T-cell (primary cell): ENCODE data around the gene STK11IP. TPM values are rescaled to one million over a fixed set of nuclear protein-coding genes. Genes with fewer than 3 reads are reported as not detected.

Experiments used
- total RNA-seq, 35 experiments: library from RNA in 6 of 35; stranded (reverse) in 6 of 35; fragments of 120-200 nt in 1 of 35; gene quantifications; one replicate each; pipeline versions ENCODE4 v1.2.1 to v1.2.4 and lab custom pipeline; 2013 to 2026

STK11IP gene
- total RNA-seq, 5 donors from 2014 or later (not counting 1 experiment from before 2014, with no cell fraction given), result 25.9 to 52.8 (median 49.3) TPM

Other genes with a start within 250 kb of the STK11IP start
- 10 to 100 TPM; 73.5 to 88.8 (median 85.4) TPM for gene DNPEP, start 209.9 kb upstream of the STK11IP start, total RNA-seq
- 1 to 10 TPM in 2 of 5 donors, under 1 TPM in 1, not detected in 2; 0.98 to 1.3 (median 1.3) TPM for gene DES, start 179.5 kb upstream of the STK11IP start, total RNA-seq
- 10 to 100 TPM; 13.8 to 23.9 (median 18.9) TPM for gene SPEG, start 163.0 kb upstream of the STK11IP start, total RNA-seq
- 10 to 100 TPM; 20.6 to 47.7 (median 41.3) TPM for gene GMPPA, start 99.0 kb upstream of the STK11IP start, total RNA-seq
- under 1 TPM in 3 of 5 donors, not detected in 2; 0.09 to 0.35 (median 0.20) TPM for gene ASIC4, start 83.4 kb upstream of the STK11IP start, total RNA-seq
- 10 to 100 TPM in 3 of 5 donors, 1 to 10 TPM in 2; 5.0 to 12.8 (median 10.8) TPM for gene CHPF, start 54.0 kb upstream of the STK11IP start, total RNA-seq
- under 1 TPM; 0.37 to 0.88 (median 0.69) TPM for gene TMEM198, start 53.8 kb upstream of the STK11IP start, total RNA-seq
- 1 to 10 TPM; 1.2 to 2.4 (median 1.2) TPM for gene OBSL1, start 26.3 kb upstream of the STK11IP start, total RNA-seq
- gene INHA, start 25.5 kb upstream of the STK11IP start, total RNA-seq, result under 1 TPM in 1 of 5 donors, not detected in 4; 0.16 TPM
- under 1 TPM; 0.08 to 0.47 (median 0.37) TPM for gene SLC4A3, start 29.8 kb downstream of the STK11IP start, total RNA-seq